ENCODE data around the gene CATSPER1.

The CATSPER1 gene

GRCh38 chr11:65978391-65979238, 47.7 kb downstream of the CATSPER1 start:
- no peak for DNase-seq (ENCODE audit: low read depth, low spot score)
- H3K4me3 ChIP-seq (ENCODE audit: low read length) = no peak overlapping the region

- no peak overlapping the region for H3K4me3 ChIP-seq (ENCODE audit: low read length)
- no peak for DNase-seq (ENCODE audit: low read depth, low spot score)
These were observed 48.5 kb downstream of the CATSPER1 start for GRCh38 chr11:65977621-65978390.

- H3K4me3 ChIP-seq (ENCODE audit: low read length) = no peak overlapping the region
- no peak for DNase-seq (ENCODE audit: low read depth, low spot score)
These were observed 49.8 kb downstream of the CATSPER1 start for GRCh38 chr11:65976216-65977176.

DNA sequence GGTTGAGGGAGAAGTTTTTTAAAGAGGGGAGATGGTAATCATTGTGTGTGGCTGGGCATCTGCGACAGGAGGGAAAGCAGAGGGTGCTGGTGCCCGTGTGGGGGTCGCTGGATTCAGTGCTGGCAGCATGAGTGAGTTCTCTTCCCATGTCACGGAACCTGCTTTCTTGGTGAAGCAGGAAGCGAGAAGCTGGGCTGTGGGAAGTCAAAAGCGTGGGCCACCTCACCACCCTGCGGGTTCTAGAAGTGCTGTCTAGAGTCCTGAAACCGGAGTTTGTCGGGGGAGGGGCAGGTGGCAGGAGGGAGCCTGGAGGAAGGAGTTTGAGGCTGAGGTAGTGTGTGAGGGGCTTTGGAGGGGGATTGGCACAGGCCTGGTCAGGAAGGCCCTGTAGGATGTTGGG, 50.5 kb downstream of the CATSPER1 start:
- no peak for DNase-seq (ENCODE audit: low read depth, low spot score)
- H3K4me3 ChIP-seq (ENCODE audit: low read length) = no peak overlapping the region

- no peak overlapping the region for H3K4me3 ChIP-seq (ENCODE audit: low read length)
- no peak for DNase-seq (ENCODE audit: low read depth, low spot score)
These were observed 52.7 kb downstream of the CATSPER1 start for GRCh38 chr11:65973439-65974110.

DNA sequence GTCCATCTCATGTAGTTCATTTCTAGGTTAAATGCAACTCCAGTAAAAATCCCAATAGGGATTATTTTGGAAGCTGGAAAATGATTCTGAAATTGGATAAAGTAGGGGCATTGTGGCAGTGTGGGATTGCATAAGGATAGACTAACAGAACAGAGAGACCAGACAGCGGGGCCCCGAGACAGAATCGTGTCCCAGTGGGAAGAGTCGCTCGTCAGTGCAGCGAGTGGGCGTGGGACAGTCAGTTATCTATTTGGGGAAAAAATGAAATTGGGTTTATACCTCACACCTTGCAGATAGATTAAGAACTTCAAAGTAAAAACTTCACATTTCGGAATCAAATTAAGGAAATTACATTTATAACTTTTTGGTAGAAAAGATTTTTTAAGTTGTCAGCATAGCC, 54.2 kb downstream of the CATSPER1 start:
- DNase-seq (ENCODE audit: low read depth, low spot score) = no peak
- no peak overlapping the region for H3K4me3 ChIP-seq (ENCODE audit: low read length)

GRCh38 chr11:65968600-65969482, 57.4 kb downstream of the CATSPER1 start:
- DNase-seq (ENCODE audit: low read depth, low spot score) = no peak
- H3K4me3 ChIP-seq (ENCODE audit: low read length) = no peak overlapping the region

GRCh38 chr11:65967329-65967934, 58.8 kb downstream of the CATSPER1 start:
- DNase-seq (ENCODE audit: low read depth, low spot score) = no peak
- H3K4me3 ChIP-seq (ENCODE audit: low read length) = no peak overlapping the region
